GM10248 (cell line): Measurements from ENCODE around the gene RCHY1.

Experiments
- CTCF ChIA-PET: fragments of 300-600 bp; sonication (Branson Sonifier 250); formaldehyde crosslinking; extraction: SDS; loops from one replicate; lab custom pipeline; 2021; ENCODE audit warnings: antibody characterized with exemption; lab: Yijun Ruan, JAX
- POLR2A ChIA-PET: fragments of 350-650 bp; sonication (Branson Sonifier 250); formaldehyde crosslinking; extraction: SDS; loops from one replicate; lab custom pipeline; 2020; ENCODE audit warnings: antibody characterized with exemption; lab: Yijun Ruan, JAX
- DNase-seq: peaks from one replicate; pipeline ENCODE4 v3.0.0; 2012; ENCODE audit errors: extremely low spot score
- CTCF ChIP-seq: IDR thresholded peaks from 2 replicates; pipeline ENCODE4 v1.5.1; 2012; ENCODE audit warnings: mild to moderate bottlenecking, low read depth; ENCODE audit errors: extremely low read depth, missing control alignments, control extremely low read depth

The RCHY1 gene

GRCh38 chr4:75502671-75503070, 11.5 kb downstream of the RCHY1 start:
- DNase-seq, result no peak
- POLR2A ChIA-PET, result no interaction called here
- no peak for TF ChIP-seq CTCF
- CTCF ChIA-PET, result no interaction called here

- TF ChIP-seq CTCF, result no peak
- ChIA-PET CTCF (interaction anchor here (1.0 to 1.7 kb wide), 5 partner anchors 8 to 26 kb away, joined by 3 to 5 read pairs (median 4); no protein-coding TSS in a partner anchor), POLR2A (interaction anchor here (0.9 kb wide), 1 partner anchor 15 kb away, joined by 3 read pairs; the partner anchor contains the start of genes RCHY1 and THAP6)
- no peak for DNase-seq
Observed at GRCh38 chr4:75499900-75500299, 14.3 kb downstream of the RCHY1 start.

GRCh38 chr4:75498041-75498440, 16.2 kb downstream of the RCHY1 start:
- TF ChIP-seq CTCF, result no peak
- DNase-seq, result no peak
- CTCF ChIA-PET, result interaction anchor here (1.6 to 1.7 kb wide), 2 partner anchors 13 to 24 kb away, joined by 4 to 6 read pairs; no protein-coding TSS in a partner anchor
- POLR2A ChIA-PET, result interaction anchor here (0.6 to 0.9 kb wide), 2 partner anchors 16 to 1054 kb away, joined by 3 to 4 read pairs; no protein-coding TSS in a partner anchor

GRCh38 chr4:75497133-75497532, 17.1 kb downstream of the RCHY1 start:
- ChIA-PET CTCF (interaction anchor here (1.6 to 1.7 kb wide), 2 partner anchors 12 to 23 kb away, joined by 4 to 6 read pairs; no protein-coding TSS in a partner anchor), POLR2A (interaction anchor here (0.6 to 0.9 kb wide), 2 partner anchors 16 to 17 kb away, joined by 3 to 4 read pairs; no protein-coding TSS in a partner anchor)
- no peak for TF ChIP-seq CTCF
- no peak for DNase-seq

GRCh38 chr4:75496406-75496805, 17.8 kb downstream of the RCHY1 start:
- ChIA-PET CTCF (interaction anchor here (2.1 to 2.8 kb wide), 2 partner anchors 11 to 18 kb away, joined by 6 to 18 read pairs; partner anchors contain the start of genes RCHY1 and THAP6), POLR2A (no interaction called here)
- TF ChIP-seq CTCF, result no peak
- no peak for DNase-seq

DNA sequence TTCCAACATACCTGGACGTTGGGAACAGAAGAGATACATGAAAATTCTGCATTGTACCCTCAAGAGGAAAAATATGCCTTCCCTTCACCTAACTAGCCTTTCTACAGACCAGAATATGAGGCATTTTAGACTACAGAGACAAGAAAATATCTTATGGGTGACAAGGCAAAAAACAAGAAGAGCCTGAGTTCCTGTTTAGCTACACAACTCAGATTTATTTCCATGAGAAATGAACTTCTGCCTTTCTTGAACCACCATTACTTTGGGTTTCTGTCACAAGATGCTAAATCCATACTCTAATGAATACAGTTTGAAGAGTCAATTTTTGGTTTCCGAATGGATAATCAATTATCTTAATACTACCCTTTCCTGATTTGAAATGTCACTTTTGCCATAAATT, 18.7 kb downstream of the RCHY1 start:
- no peak for DNase-seq
- ChIA-PET POLR2A (no interaction called here), CTCF (interaction anchor here (0.8 to 2.8 kb wide), 5 partner anchors 10 to 621 kb away, joined by 3 to 18 read pairs (median 4); partner anchors contain the start of genes RCHY1 and THAP6)
- no peak for TF ChIP-seq CTCF

DNA sequence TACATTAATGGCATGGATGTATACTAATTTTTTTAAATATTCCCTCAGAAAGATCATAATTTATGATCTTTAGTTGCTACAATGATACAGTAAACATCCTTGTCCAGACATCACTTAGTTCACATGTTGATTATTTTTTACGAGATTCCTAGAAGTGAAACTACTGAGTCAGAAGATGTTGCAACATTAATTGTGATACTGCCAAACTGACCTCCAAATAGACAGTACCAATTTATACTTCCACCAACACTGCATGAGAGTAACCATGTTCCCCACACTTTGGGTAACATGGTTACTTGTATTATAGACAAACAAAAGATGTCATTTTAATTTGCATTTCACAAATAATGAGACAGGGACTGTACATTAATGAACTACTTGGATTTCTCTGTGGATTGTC, 19.6 kb downstream of the RCHY1 start:
- CTCF ChIA-PET, result interaction anchor here (0.8 to 2.8 kb wide), 5 partner anchors 9 to 620 kb away, joined by 3 to 18 read pairs (median 4); partner anchors contain the start of genes RCHY1 and THAP6
- no peak for TF ChIP-seq CTCF
- no peak for DNase-seq
- POLR2A ChIA-PET, result no interaction called here
